SK-N-SH treated with all-trans-retinoic acid at 6 μM for 48 hours (cell line): ENCODE results near the gene SLC22A23.

ENCODE experiments used
- ISL1 ChIP-seq: fragments of 250-450 bp; sonication (Bioruptor Pico); IDR thresholded peaks from 2 replicates; pipeline ENCODE4 v2.1.2; 2022; ENCODE audit warnings: mild to moderate bottlenecking, moderate library complexity
- SNAI2 ChIP-seq: fragments of 250-450 bp; sonication (Bioruptor Pico); IDR thresholded peaks from 2 replicates; pipeline ENCODE4 v1.5.0; 2020; ENCODE audit warnings: mild to moderate bottlenecking, moderate library complexity

- TF ChIP-seq ISL1 (CRISPR knock-in tag), result no peak
- no peak for TF ChIP-seq SNAI2 (CRISPR knock-in tag)
Measured at GRCh38 chr6:3304500-3305215, 152.2 kb downstream of the SLC22A23 start.
